NCI-H748 treated with DMSO at 0.1 percent for 48 hours (cell line): ENCODE data around the gene C22orf31.
"Not testable (repeated sequence)": the region's sequence is repeated elsewhere in the genome, so short reads cannot be mapped to it uniquely, and the experiment has no call there.

ENCODE experiments used
- DNase-seq: peaks from one replicate; lab custom pipeline; 2025; lab: John Stamatoyannopoulos, UW

C22orf31 gene

DNA sequence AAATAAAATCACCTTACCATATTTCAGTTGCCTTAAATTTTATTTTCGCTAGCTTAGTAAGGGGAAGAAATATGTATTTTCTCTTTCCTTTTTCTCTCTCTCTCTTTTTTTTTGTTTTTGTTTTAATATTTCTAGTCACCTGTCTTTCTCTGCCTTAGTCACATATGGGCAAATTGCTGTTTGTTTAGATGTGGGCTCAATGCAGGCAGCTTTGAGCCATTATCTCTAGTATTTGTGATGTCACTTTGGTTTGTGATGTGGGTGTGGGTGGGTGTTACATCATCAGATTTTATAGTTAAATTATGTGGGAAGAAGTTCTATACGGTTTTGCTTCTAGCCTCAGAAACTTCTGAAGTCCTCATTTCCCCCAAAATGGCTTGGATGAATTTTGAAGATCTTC is at the start of gene C22orf31:
Gene C22orf31, minus strand, starts transcription at position 59 of the 400 bp plus-strand sequence. Its CDS starts 39 bp downstream, at position 20.
- no peak for DNase-seq

DNA sequence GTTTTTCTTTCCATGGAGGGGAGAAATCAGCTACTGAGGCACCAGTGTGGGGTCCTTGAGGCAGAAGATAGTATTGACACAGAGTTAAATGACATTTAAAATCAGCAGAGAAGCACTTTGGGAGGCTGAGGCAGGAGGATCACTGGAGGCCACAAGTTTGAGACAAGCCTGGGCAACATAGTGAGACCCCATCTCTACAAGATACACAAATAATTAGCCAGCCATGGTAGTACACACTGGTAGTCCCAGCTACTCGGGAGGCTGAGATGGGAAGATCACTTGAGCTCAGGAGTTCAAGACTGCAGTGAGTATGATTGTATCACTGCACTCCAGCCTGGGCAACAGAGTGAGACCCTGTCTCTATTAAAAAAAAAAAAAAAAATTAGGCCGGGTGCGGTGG is 49.3 kb upstream of the C22orf31 start:
- DNase-seq: no peak

- DNase-seq: no peak
Observed at GRCh38 chr22:29109822-29110221, 48.2 kb upstream of the C22orf31 start.

GRCh38 chr22:29108137-29108536 is 46.5 kb upstream of the C22orf31 start:
- DNase-seq: no peak

GRCh38 chr22:29106839-29107238 is 45.2 kb upstream of the C22orf31 start:
- DNase-seq: no peak

DNA sequence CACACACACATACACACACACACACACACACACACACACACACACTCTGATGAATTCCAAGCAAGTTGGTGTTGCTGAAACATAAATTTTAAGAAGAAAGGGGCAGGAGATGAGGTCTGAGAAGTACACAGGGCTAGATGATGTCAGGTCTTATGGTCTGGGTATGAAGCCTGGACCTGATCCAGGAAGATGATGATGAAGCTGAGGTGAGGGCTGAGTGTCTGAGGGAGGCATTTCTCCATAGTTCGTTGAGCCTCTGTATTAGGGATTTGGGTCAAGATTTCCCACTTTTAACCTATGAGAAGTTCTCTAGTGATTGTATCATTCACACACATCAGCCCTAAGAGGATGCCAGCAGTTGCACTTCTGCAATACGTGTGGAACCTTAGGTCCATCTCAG is 43.8 kb upstream of the C22orf31 start:
- DNase-seq: no peak

GRCh38 chr22:29103121-29103520 is 41.5 kb upstream of the C22orf31 start:
- no peak for DNase-seq

DNA sequence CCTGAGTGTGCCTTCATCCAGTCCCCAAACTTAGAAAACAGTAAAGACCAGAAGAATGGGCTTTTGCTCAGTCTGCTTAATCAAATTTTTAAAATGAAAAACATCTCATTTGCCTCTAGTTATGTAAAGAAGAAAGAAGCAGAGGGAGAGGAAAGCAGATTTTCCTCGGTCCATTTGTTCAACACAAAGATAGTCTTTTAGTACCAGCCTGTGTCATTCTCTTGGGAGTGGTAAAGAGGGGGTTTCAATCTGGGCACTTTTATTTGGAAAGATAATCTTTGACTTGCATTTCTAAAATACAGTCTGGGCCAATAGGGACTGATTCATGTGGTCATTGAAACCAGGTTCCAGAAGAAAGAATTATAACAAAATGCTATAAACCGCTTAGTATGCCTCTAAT is 40.7 kb upstream of the C22orf31 start:
- no peak for DNase-seq

DNA sequence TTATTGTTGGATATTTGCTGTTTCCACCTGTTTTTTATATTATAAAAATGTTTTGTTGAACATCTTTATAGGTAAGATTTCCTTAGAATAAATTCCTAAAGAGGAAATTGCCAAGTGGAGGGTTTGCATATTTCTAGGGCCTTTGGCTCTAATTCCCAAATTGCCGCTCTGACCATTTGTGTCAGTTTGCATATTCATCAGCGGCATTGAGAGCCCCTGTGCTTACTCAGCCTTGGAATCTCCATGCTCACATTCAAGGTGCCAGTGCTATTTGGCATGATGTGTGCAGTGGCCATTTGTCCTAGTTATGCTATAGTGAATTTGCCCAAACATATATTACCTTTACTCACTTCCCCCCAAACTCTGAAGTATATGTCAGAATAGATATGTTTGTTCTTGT is 36.7 kb upstream of the C22orf31 start:
- no peak for DNase-seq

- no peak for DNase-seq
Observed at GRCh38 chr22:29096736-29097669, 35.4 kb upstream of the C22orf31 start.

GRCh38 chr22:29095459-29095858 is 33.8 kb upstream of the C22orf31 start:
- no peak for DNase-seq

DNA sequence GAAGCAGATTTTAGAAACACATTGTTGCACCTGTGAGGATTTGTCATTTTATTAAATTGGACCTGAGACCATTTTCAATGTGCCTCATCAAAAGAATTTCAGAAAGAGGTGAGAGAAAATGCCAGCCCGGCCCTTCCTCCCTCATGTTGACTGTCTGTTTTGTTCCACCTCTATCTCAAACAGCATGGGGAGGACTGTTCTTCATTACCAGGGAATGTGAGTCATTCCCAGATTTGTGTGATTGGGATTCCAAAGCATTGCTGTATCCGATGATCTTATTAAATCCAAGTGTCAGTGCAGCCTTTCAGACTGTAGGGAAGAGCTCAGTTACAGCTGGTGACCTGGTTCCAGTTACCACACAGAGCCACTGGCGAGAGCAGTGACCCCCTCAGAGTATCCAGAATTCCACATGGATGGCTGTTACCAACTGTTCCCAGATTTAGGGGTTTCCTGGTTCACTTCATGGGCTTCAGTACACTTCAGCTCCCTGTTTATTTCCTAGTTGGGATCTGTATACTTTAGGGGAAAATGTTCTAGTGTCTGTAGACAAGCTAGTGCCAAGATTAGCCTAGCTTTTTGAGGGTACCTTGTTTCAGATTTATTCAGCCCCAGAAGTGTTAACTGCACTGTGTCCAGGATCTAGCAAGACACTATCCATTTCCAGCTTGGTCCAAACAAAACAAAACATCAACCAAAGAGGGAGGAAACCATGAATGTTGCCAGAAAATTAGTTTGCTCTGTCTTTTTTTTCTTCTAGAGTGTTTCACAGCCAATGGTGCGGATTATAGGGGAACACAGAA is 32.1 kb upstream of the C22orf31 start:
- DNase-seq: no peak

GRCh38 chr22:29093030-29093429 is 31.4 kb upstream of the C22orf31 start:
- DNase-seq: no peak

DNA sequence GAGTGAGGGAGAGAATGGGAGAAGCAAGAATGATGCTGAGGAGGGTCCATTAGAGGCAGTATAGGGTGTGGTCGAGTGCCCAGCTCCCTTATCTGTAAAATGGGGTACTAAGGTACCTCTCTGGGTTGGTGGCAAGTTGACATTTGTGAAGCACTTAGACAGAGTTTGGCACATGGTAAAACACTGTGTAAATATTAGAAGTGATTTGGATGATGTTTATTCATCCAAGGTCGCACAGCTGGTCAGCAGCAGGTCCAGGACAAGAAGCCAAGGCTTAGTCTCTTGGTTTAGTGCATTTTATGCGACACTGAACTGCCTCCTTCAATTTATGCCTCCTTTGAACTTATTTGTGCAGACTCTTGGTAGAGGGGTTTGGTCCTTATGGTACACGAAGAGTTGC is 30.6 kb upstream of the C22orf31 start:
- no peak for DNase-seq

DNA sequence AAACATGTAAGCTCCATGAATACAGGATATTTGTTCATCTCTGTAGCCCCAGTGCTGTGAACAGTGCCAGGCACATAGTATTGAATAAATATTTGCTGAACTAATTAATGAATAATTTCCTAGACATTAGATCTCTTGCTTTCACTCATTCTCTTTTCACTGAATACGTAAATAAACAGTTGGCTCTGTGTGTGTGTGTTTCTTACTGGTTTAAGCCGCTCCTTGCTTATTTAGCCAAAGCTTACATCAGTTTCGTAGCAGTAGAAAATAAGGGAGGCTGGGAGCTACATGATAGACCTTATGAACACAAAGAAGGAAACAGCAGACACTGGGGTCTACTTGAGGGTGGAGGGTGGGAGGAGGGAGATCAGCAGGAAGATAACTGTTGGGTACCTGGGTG is 28.4 kb upstream of the C22orf31 start:
- DNase-seq: peak; percentile 73

- no peak for DNase-seq
Observed at GRCh38 chr22:29089507-29089906, 27.9 kb upstream of the C22orf31 start.

DNA sequence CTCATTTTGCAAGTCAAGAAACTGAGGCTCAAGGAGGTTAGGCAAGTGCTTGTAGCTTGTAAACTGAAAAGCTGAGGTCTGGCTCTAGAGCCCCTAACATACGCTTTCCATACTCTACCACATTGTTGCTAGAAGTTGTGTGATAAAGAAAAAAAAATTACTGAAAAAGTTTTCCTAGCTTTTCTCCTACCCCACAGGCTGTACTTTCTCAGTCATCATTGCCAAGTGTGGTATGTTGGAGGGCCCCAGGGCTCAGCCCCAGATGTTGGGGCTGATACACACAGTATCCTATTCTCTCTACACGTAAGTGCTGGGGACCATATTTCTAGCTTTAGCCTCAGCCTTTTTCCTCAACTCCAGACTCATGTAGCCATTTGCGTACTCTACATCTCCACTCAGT is 27.2 kb upstream of the C22orf31 start:
- no peak for DNase-seq

- no peak for DNase-seq
Observed at GRCh38 chr22:29087012-29087411, 25.4 kb upstream of the C22orf31 start.

DNA sequence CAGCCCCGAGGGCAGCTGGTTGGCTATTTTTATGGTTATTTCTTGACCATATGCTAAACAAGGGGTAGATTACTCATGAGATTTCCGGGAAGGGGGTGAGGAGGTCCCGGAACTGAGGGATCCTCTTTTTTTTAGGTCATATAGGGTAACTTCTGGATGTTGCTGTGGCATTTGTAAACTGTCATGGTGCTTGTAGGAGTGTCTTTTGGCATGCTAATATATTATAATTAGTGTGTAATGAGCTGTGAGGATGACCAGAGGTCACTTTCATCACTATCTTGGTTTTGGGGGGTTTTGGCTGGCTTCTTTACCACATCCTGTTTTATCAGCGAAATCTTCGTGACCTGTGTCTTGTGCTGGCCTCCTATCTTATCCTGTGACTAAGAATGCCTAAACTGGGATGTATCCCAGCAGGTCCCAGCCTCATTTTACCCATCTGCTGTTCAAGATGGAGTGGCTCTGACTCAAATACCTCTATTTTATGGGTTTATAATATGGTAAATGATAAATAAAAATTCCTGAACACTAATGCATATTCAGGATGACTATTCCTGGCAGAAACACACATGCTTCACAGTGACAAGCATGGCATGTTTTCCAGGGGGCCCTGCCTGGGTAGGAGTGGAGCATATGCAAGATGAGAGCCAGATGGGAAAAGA is 22.4 kb upstream of the C22orf31 start:
- DNase-seq: no peak

DNA sequence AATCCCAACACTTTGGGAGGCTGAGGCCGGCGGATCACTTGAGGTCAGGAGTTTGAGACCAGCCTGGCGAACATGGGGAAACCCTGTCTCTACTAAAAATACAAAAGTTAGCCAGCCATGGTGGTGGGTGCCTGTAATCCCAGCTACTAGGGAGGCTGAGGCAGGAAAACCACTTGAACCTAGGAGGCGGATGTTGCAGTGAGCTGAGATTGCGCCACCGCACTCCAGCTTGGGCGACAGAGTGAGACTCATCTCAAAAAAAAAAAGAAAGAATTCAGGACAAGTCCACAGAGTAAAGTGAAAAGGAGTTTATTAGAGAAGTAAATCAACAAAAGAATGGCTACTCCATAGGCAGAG is 21.9 kb upstream of the C22orf31 start:
- DNase-seq: not testable (repeated sequence)

- DNase-seq: no peak
Observed at GRCh38 chr22:29082826-29083545, 21.4 kb upstream of the C22orf31 start.
